ENCODE results near the gene WHRN. TPM values are rescaled to one million over a fixed set of nuclear protein-coding genes. Genes with fewer than 3 reads are reported as not detected.

The WHRN gene
- total RNA-seq, 2 experiments from 2014 or later = 0.19 to 2.1 TPM

DNA sequence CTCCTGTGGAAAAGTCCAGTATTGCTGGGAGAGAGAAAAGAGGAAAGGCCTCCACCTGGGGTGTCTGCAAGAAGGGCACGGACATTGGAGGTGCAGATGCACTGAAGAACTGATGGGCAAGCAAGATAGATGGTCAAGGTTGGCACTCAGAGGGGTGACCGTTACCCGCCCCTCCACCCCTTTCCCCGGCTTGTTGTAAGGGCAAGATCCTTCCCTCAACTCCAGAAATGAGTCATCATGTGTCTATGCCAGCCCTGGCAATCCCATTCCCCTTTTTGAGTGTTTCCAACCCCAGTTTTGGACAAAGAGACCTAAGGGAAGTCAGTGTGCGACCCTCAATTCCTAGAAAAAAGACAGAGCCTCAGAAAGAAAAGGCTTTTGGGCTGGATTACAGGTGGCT is 47.4 kb upstream of the WHRN start:
- no peaks in the 10 kb centered on the region for H3K36me3 ChIP-seq (ENCODE audit: insufficient read depth, low read length)
- H4K20me1 ChIP-seq (ENCODE audit: insufficient read depth, low read length) = no peaks in the 10 kb centered on the region
- intact Hi-C loops (cut with micrococcal nuclease; ENCODE audit: unreplicated experiment) = no loop called here
- no peaks in the 10 kb centered on the region for H3K79me2 ChIP-seq (ENCODE audit: insufficient read depth, low read depth, low read length)
- ChIA-PET POLR2A (no interaction called here), CTCF (ENCODE audit: unreplicated experiment) (no interaction called here)
- TF ChIP-seq EZH2phosphoT487 (IDR thresholded peaks at IDR 0.05; ENCODE audit: borderline replicate concordance, low read depth, low read length) (no peak), CTCF (conservative IDR thresholded peaks at IDR 0.05; ENCODE audit: low read length) (no peak)
- H3K4me2 ChIP-seq (ENCODE audit: low read length) = no peak overlapping the region
- no peaks in the 10 kb centered on the region for H3K4me1 ChIP-seq (ENCODE audit: insufficient read depth, low read length, poor library complexity, severe bottlenecking)
- no peaks in the 10 kb centered on the region for H3K9me3 ChIP-seq (ENCODE audit: low read length)
- BruUV-seq (replicated peaks) = no TSS peak
- H3K9me2 ChIP-seq (ENCODE audit: insufficient read depth, low read length) = no peaks in the 10 kb centered on the region
- H3K27ac ChIP-seq (ENCODE audit: low read depth, low read length, poor library complexity, severe bottlenecking) = no peak overlapping the region
- H2AFZ ChIP-seq (ENCODE audit: low read length) = no peak overlapping the region
- H3K4me3 ChIP-seq (ENCODE audit: low read depth, low read length, poor library complexity, severe bottlenecking) = no peak overlapping the region
- no peak for DNase-seq (ENCODE audit: low spot score)

- H3K36me3 ChIP-seq (ENCODE audit: insufficient read depth, low read length) = no peaks in the 10 kb centered on the region
- H3K4me2 ChIP-seq (ENCODE audit: low read length) = no peak overlapping the region
- no peaks in the 10 kb centered on the region for H3K9me2 ChIP-seq (ENCODE audit: insufficient read depth, low read length)
- no peaks in the 10 kb centered on the region for H3K79me2 ChIP-seq (ENCODE audit: insufficient read depth, low read depth, low read length)
- H2AFZ ChIP-seq (ENCODE audit: low read length) = no peak overlapping the region
- no TSS peak for BruUV-seq (replicated peaks)
- no peaks in the 10 kb centered on the region for H3K9me3 ChIP-seq (ENCODE audit: low read length)
- H3K27ac ChIP-seq (ENCODE audit: low read depth, low read length, poor library complexity, severe bottlenecking) = no peak overlapping the region
- intact Hi-C loops (cut with micrococcal nuclease; ENCODE audit: unreplicated experiment) = no loop called here
- POLR2A ChIA-PET = interaction anchor here (0.6 to 1.0 kb wide), 3 partner anchors 10 to 66 kb away, joined by 3 to 5 read pairs (median 5); no protein-coding TSS in a partner anchor
- CTCF ChIA-PET (ENCODE audit: unreplicated experiment) = no interaction called here
- TF ChIP-seq CTCF (conservative IDR thresholded peaks at IDR 0.05; ENCODE audit: low read length) (no peak), EZH2phosphoT487 (IDR thresholded peaks at IDR 0.05; ENCODE audit: borderline replicate concordance, low read depth, low read length) (no peak)
- no peaks in the 10 kb centered on the region for H3K4me1 ChIP-seq (ENCODE audit: insufficient read depth, low read length, poor library complexity, severe bottlenecking)
- no peak overlapping the region for H3K4me3 ChIP-seq (ENCODE audit: low read depth, low read length, poor library complexity, severe bottlenecking)
- no peak for DNase-seq (ENCODE audit: low spot score)
- no peaks in the 10 kb centered on the region for H4K20me1 ChIP-seq (ENCODE audit: insufficient read depth, low read length)
These were observed 46.7 kb upstream of the WHRN start for GRCh38 chr9:114551750-114552685.

All from OCI-LY7 (cell line).